ENCODE measurements around the gene GOLT1A.

GOLT1A gene

DNA sequence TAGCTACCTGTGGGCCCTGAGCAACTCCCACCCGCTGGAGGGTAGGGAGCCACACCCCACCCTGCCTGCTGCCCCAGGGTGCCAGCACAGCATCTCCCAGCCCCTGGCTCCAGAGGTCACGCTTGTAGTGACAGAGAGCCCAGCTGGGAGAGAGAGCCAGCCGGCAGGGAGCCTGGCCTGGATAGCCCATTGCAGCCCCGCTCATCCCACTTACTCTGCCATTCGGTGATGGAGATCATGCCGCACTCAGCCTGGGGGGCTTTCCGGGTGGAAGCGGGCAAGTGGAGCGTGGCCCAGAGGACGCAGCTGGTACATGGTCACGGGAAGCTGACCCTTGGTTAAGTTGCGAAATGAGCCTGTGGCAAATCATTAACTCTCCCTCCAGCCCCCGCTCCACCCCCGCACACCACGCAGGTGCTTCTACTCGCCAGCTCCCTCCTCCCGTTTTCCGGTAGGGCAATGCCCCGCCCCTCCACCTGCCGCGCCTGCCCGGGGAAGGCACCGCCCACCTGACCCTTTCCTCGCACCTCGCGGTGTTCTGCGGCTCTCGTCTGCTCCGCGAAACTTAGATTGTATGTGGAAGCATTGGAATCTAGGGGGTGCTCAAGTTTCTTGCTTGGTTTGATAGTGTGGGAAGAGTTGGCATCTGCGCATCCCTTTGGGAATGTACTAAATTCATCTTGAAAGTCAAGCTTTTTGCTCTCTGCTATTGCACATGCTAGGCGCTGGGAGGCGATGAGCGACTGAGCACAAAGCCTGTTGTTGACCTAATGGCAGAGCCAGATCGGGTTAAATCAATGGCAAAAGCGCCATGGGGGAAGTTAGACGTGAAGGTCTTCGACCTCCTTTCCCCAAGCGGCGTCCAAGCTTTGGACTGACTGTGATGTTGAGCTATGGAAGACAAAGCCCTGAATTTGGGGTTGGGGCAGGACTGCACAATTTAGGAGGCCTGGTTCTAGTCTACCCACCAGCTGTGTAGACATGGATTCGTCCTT lies at the start of gene GOLT1A:
Gene GOLT1A (minus strand): TSS at position 321 of the 995 bp plus-strand sequence. CDS start 82 bp downstream, at position 239.
- DNase-seq = no peak

DNA sequence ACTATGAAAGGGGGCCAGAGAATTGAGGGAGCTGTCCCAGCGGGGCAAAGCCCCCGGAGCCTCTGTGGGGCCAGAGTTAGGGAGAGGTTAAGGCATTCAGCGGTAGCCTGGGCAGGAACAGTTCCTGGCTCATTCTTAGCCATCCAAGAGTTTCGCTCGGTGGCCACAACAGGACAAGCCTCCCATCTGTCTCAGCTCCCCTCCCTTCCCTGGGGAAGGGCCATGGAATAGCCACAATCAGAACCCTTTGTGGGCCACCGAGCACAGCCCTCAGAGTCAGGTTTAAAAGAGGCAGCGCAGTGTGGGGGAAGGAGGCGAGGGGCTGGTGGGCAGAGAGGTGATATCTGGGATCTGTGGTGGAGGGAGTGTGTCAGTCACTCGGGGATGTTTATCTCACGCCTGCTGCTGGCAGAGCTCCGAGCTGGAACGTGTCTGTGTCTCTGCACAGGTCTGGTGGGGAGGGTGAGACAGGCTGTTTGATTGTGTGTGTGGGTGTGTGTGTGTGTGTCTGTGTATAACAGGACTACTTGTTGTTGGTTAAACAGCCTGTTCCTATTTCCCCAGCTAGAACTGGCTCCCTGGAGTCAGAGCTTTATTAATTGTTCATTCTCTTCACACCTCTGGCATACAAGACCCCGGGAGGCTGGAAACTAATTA lies 49.6 kb upstream of the GOLT1A start:
- no peak for DNase-seq

- DNase-seq = no peak
These were observed 48.9 kb upstream of the GOLT1A start for GRCh38 chr1:204262506-204263253.

- no peak for DNase-seq
These were observed 48.1 kb upstream of the GOLT1A start for GRCh38 chr1:204261746-204262505.

DNA sequence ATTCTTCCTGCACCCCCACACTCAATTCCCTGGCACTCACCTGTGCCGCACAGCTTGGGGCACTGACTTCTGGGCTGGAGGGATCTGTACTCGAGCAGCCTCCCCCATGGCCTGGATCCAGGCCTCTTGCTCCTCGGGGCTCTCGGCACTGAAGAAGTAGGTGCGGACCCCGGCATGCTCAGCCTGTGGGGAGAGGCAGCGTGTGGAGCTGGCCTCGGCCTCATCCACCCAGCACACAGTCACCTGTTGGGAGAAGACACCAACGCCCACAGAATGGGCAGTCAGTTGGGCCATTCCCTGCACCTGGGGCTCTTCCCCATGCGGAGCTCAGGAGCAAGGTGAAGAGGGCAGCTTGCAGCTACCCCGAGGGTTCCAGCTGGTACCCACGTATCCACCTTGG lies 47.5 kb upstream of the GOLT1A start:
- DNase-seq = no peak

DNA sequence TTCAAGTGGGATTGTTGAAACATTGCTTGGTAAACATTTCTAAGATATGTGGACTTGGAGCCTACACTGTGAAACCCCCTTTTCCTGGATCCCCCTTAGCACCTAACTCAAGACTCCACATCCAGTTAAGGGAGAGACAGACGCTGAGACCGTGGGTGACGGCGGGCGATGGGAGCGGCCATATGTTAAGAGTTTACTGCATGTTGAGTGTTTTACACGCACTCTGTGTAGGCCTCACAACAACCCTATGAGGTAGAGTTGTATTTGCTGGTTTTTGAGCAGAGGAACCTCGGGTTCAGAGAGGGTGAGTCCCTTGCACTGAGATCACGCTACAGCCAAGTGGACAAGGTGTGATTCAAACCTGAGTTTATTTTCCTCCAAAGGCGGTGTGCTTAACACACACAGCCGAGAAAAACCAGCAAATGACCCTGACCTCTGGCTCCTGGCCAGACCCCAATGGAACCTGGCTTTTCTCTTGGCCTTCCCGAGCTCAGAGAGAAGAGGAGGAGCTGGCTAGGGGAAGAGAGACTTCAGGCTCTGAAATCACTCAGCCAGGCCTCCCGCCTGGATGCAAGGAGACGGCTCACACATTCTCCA lies 46.9 kb upstream of the GOLT1A start:
- no peak for DNase-seq

GRCh38 chr1:204259782-204260181 lies 46.0 kb upstream of the GOLT1A start:
- no peak for DNase-seq

- DNase-seq = no peak
These were observed 45.4 kb upstream of the GOLT1A start for GRCh38 chr1:204259196-204259595.

DNA sequence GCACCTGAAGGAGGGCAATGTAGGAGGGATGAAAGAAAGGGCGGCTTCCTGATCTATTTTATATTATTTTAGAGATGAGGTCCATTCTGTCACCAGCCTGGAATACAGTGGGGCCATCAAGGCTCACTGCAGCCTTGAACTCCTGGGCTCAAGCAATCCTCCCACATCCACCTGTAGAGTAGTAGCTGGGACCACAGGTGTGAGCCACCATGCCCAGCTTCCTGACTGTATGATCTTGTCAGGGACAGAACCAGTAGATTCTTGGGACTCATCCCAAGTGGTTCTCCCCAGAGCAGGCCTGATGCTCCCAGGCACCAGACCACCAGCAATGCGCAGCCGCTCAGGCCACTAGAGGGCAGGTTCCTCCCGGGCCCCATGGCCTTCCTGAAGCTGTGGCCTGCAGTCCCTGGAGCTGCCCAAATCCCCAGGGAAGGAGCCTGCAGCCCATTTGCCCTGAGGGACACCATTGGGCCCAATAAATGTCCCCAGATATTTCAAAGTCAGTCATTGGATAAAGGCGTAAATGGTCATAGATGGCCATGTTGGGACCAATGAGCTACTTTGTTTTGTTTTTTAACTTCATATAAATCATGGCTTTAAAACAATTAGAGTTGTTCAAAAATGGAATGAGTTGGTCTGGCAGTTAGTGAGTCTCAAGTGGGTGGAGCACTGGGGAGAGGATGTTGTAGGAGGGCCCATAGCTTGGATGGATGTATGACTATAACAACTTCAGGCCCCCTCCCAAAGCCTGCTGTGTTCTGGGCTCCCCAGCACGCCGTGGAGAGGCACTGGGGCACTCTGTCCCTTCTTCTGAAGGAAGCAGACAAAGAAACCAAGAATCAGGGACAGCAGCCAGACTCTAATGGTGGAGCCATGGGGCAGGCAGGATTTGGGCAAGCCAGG lies 44.7 kb upstream of the GOLT1A start:
- no peak for DNase-seq

DNA sequence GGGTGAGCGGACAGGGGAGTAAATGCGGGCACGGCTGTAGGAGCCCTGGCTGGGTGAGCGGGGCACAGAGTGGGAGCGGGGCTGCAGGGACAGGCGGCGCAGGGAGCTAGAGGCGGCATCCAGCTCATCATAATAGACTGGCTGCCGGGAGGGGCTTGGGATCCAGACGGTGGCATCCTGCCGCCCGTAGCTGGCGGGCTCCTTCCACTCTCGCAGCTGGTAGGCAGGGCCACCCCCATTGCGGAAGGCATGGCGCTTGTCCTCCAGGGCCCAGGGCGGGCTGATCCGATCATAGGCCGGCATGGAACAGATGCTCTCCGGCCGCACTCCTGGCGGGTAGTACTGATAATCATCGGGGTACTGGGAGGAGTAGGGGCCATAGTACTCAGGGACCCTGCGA lies 43.7 kb upstream of the GOLT1A start:
- DNase-seq = no peak

DNA sequence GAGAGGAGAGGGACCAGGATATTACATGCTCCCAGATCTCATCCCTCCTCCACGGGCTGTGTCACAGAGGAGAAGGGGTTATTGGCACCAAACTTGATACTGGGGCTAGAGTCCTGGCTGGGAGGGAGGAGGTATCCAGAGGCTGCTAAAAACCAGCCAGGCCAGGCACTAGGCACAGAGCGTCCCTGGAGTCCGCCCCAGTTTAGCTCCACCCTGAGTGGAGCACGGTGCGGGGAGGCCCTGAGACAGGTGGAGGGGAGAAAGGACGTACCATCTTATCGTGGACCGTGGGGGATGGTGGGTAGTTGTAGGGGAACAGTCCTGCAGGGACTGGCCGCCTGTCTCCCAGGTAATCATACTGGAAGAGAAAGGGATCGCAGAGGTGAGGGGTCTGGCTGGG lies 42.7 kb upstream of the GOLT1A start:
- no peak for DNase-seq

DNA sequence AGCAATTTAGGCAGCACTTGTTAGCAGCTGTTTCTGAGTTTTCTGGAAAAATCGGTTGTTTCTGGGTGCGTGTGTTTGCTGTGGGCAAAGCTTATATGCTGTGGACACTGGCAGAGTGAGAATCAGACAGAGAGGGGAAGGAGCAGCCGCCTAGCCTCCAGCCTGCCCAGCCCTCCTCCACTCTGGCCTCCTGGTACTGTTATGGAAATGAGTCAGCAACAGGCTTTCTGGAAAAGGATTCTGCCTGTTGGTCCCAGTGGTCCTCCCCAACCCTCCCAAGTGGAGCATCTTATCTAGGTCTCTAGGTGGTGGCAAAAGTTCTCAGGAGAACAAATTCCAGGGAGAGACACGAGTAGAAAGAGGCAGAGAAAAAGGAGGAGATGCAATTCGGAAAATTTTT lies 42.2 kb upstream of the GOLT1A start:
- DNase-seq = no peak

DNA sequence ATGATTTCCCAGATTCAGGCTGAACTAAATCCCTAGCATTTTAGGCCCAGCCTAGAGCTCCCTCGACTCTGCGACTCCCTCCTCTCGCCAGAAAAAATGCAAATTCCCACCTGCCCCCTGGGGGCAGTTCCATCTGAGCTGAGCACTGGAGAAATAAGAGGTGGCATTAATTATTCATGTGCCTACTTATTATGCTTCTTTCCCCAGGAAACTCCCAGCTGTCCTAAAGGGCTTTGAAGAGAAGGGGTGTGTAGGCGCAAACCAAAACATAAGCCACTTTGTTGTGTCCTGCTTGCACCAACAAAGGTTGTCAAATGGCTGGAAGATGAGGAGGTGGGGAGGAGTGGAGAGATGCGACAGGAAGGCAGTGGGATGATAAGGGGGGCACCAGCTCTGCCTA lies 41.4 kb upstream of the GOLT1A start:
- no peak for DNase-seq

DNA sequence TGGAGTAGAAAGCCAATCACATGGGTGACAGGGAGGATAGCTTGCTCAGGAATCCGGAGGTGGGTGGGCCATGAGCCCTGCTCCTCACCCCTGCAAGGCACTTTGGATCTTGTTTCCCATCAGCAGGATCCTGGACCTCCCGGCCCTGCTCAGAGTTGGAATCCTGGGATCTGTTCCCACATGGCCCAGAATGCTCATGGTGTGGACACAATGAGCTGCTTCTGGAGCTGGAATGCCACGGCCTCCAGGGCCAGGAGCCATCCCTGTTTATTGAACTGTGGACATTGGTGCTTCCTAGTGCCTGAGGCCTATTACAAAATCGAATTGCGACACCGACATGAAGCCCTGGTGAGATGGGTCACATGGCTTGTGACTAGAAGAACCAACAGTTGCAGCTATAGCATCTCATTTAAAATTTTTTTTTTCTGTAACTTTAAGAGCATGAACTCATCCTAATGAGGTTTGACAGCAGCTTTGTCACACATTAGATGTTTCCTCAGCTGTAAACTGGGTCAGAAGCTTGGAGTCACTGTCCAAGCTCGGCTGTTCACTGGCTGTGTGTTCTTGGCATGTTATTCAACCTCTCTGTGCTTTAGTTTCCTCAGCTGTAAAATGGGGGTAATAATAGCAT lies 40.4 kb upstream of the GOLT1A start:
- no peak for DNase-seq

GRCh38 chr1:204251926-204252689 lies 38.3 kb upstream of the GOLT1A start:
- DNase-seq = no peak

DNA sequence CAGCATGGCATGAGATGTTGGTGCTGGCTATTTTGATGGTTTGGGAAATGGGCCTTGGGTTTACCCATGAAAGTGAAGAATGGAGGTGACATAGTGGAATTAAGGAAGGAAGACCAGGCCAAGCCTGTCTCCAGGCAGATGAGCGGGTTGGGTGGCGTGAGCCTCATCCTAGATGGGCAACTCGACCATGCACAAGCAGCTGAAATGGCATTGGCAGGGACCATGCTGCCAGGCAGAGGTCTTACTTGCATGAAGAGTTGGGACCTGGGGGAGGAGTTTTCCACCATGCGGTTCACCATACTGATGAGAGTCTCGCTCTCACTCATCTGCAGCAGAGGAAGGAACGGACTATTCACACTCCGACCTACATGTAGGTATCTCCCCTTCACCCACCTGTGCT lies 37.5 kb upstream of the GOLT1A start:
- no peak for DNase-seq

DNA sequence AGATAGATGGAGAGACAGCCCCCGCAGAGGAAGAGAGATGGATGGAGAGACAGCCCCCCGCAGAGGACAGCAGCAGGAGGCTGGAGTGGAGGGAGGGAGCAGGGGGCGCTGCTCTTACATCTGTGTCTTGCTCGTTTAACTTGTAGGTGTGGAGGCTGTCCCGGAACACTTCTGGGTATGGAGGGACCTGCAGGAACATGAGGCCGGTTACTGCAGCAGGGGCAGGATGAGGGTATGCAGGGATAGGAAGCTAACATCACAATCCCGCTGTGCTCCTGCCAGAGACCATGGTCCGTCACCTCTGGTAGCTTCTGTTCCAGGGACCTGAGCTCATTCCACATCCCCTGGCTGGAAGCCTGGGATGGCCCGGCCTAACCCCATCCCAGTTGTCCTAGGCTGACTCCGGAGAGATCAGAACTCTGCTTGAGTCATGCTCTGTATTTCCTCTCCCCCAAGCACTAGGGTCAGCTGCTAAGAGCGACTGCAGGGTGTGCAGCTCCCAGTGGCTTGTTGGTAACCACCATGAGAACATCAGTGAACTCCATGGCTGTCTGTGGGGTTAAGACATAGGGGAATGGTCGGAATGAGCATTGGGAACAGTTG lies 36.7 kb upstream of the GOLT1A start:
- no peak for DNase-seq

- DNase-seq = no peak
These were observed 36.1 kb upstream of the GOLT1A start for GRCh38 chr1:204249736-204250427.

- DNase-seq = no peak
These were observed 35.2 kb upstream of the GOLT1A start for GRCh38 chr1:204248954-204249353.
